ENCODE results near the gene DHRS7B. TPM values are rescaled to one million over a fixed set of nuclear protein-coding genes. Genes with fewer than 3 reads are reported as not detected.

DHRS7B gene
- total and polyA plus RNA-seq, 9 of the 15 experiments (the other 6 are each of a cell fraction or from before 2014, with no cell fraction given): 8.0 to 30.7 (median 14.8) TPM

GRCh38 chr17:21098934-21099689 is 27.7 kb upstream of the DHRS7B start (continued):
- no peak for TF ChIP-seq GATA2 (CRISPR knock-in tag; IDR thresholded peaks at IDR 0.05)
- peak; percentile 28; the same call in 1 of the 2 replicates for TF ChIP-seq CEBPB (tag; IDR thresholded peaks at IDR 0.05)
- TF ChIP-seq MYC (IDR thresholded peaks at IDR 0.05; ENCODE audit: low read depth, low read length): 0 out of 2 replicates have a peak, but pooled peaks have one; percentile 8
- TF ChIP-seq MYC (CRISPR knock-in tag; IDR thresholded peaks at IDR 0.05; ENCODE audit: borderline replicate concordance, low read depth): no peak
- no peak for TF ChIP-seq NR2C2 (CRISPR knock-in tag; IDR thresholded peaks at IDR 0.05)
- peak; percentile 23; the same call in 1 of the 2 replicates for TF ChIP-seq NR2C2 (tag; IDR thresholded peaks at IDR 0.05)
- TF ChIP-seq NFATC3 (IDR thresholded peaks at IDR 0.05): no peak
- no peak for TF ChIP-seq NFE2L1 (tag; IDR thresholded peaks at IDR 0.05; ENCODE audit: borderline replicate concordance, low read depth)
- no peak for TF ChIP-seq ZBTB17 (CRISPR knock-in tag; IDR thresholded peaks at IDR 0.05)
- peak; percentile 68; the same call in 1 of the 2 replicates for TF ChIP-seq HDAC2 (IDR thresholded peaks at IDR 0.05)
- TF ChIP-seq HMG20A (CRISPR knock-in tag; conservative IDR thresholded peaks at IDR 0.05): no peak
- TF ChIP-seq ZNF324 (CRISPR knock-in tag; IDR thresholded peaks at IDR 0.05): no peak
- peak; percentile 87 for TF ChIP-seq MYBL2 (IDR thresholded peaks at IDR 0.05; ENCODE audit: low read depth)
- no peak for TF ChIP-seq MYBL2 (CRISPR knock-in tag; IDR thresholded peaks at IDR 0.05; ENCODE audit: borderline replicate concordance)
- peak; percentile 34 to 52; a peak in 2 of 4 replicates for TF ChIP-seq MNT (conservative IDR thresholded peaks at IDR 0.05)
- TF ChIP-seq RAD51 (IDR thresholded peaks at IDR 0.05; ENCODE audit: borderline replicate concordance, low read depth): peak; percentile 55
- TF ChIP-seq TEAD1 (CRISPR knock-in tag; IDR thresholded peaks at IDR 0.05): no peak
- no peak for TF ChIP-seq ZNF507 (tag; conservative IDR thresholded peaks at IDR 0.05)
- 0 out of 2 replicates have a peak, but pooled peaks have one; percentile 13 for TF ChIP-seq POLR2AphosphoS5 (IDR thresholded peaks at IDR 0.05; ENCODE audit: control insufficient read depth, insufficient read depth, low read depth, low read length)
- TF ChIP-seq ZNF384 (IDR thresholded peaks at IDR 0.05; ENCODE audit: low read depth, low read length): peak; percentile 40; the same call in 1 of the 2 replicates
- no peak for TF ChIP-seq STAT5B (CRISPR knock-in tag; IDR thresholded peaks at IDR 0.05)
- TF ChIP-seq E2F5 (CRISPR knock-in tag; IDR thresholded peaks at IDR 0.05): no peak
- TF ChIP-seq ZC3H8 (IDR thresholded peaks at IDR 0.05): no peak
- TF ChIP-seq SIX5 (IDR thresholded peaks at IDR 0.05; ENCODE audit: borderline replicate concordance in 1 of 2, insufficient read depth in 1 of 2, low read depth in 1 of 2, low read length in 2 of 2): peak; percentile 40 to 42; a peak in 3 of 4 replicates
- TF ChIP-seq EWSR1 (IDR thresholded peaks at IDR 0.05; ENCODE audit: borderline replicate concordance, low read depth, partially characterized antibody): no peak
- TF ChIP-seq RBFOX2 (IDR thresholded peaks at IDR 0.05; ENCODE audit: low read depth, low read length): peak; percentile 64
- no peak for TF ChIP-seq EZH2 (IDR thresholded peaks at IDR 0.05; ENCODE audit: borderline replicate concordance, low read depth, low read length)
- peak in 1 of 2 experiments; percentile 53; a peak in 1 of 4 replicates for TF ChIP-seq FOXK2 (conservative IDR thresholded peaks at IDR 0.05 in 1 of 2, IDR thresholded peaks at IDR 0.05 in 1 of 2; ENCODE audit: low read depth in 2 of 2)
